K562 (cell line): ENCODE measurements around the gene PM20D1. TPM values are rescaled to one million over a fixed set of nuclear protein-coding genes. Genes with fewer than 3 reads are reported as not detected.

Experiments used
- CREM ChIP-seq: IDR thresholded peaks from 2 replicates; pipeline ENCODE4 v1.6.1; 2014; ENCODE audit warnings: antibody characterized with exemption, low read depth
- CXXC5 ChIP-seq: fragments of 250-450 bp; sonication (Bioruptor Pico); IDR thresholded peaks from 2 replicates; pipeline ENCODE4 v1.8.0; 2022; ENCODE audit warnings: inconsistent platforms, mild to moderate bottlenecking, moderate library complexity
- FOXP1 ChIP-seq: sonication (generic); formaldehyde crosslinking; IDR thresholded peaks from 2 replicates; pipeline ENCODE4 v1.8.0; 2022; ENCODE audit warnings: mild to moderate bottlenecking, missing genetic modification reagents
- MBD2 ChIP-seq: sonication (generic); IDR thresholded peaks from 2 replicates; pipeline ENCODE4 v1.6.1; 2016; ENCODE audit warnings: low read depth, borderline replicate concordance
- MTA3 ChIP-seq: fragments of 450-650 bp; formaldehyde crosslinking; IDR thresholded peaks from 2 replicates; pipeline ENCODE4 v1.6.1; 2017; ENCODE audit warnings: mild to moderate bottlenecking, borderline replicate concordance
- NFATC3 ChIP-seq: fragments of 450-650 bp; IDR thresholded peaks from 2 replicates; pipeline ENCODE4 v1.6.1; 2017; ENCODE audit warnings: mild to moderate bottlenecking
- NFE2 ChIP-seq: IDR thresholded peaks from 2 replicates; pipeline ENCODE4 v1.6.1; 2014; ENCODE audit warnings: antibody characterized with exemption, low read depth
- SIN3A ChIP-seq, 2 experiments: fragments of 150-350 bp in 1 of 2; IDR thresholded peaks; 2 replicates each; pipeline ENCODE4 v1.6.1; 2011 to 2016; ENCODE audit warnings: borderline replicate concordance in 2 of 2, low read depth in 2 of 2, low read length in 2 of 2, mild to moderate bottlenecking in 2 of 2, moderate library complexity in 2 of 2; ENCODE audit not compliant: control insufficient read depth in 1 of 2
- SP2 ChIP-seq: IDR thresholded peaks from 2 replicates; pipeline ENCODE4 v1.6.1; 2011; ENCODE audit warnings: mild to moderate bottlenecking, low read depth, low read length, moderate library complexity; ENCODE audit not compliant: poor library complexity, severe bottlenecking; ENCODE audit errors: extremely low read depth
- TAF7 ChIP-seq: fragments of 450-650 bp; IDR thresholded peaks from 2 replicates; pipeline ENCODE4 v1.6.1; 2016; ENCODE audit warnings: missing genetic modification characterization, missing compliant biosample characterization
- TBP ChIP-seq: optimal IDR thresholded peaks from 2 replicates; pipeline ENCODE3; 2011; ENCODE audit warnings: low read depth, low read length, improper control_type of control experiment
- XRCC5 ChIP-seq: fragments of 200-400 bp; formaldehyde crosslinking; IDR thresholded peaks from 2 replicates; pipeline ENCODE4 v1.6.1; 2017; ENCODE audit warnings: low read depth, mild to moderate bottlenecking, low read length
- ZBTB17 ChIP-seq: fragments of 450-650 bp; formaldehyde crosslinking; IDR thresholded peaks from 2 replicates; pipeline ENCODE4 v1.4.0; 2020; ENCODE audit warnings: mild to moderate bottlenecking
- ZNF224 ChIP-seq: sonication (generic); formaldehyde crosslinking; IDR thresholded peaks from 2 replicates; pipeline ENCODE4 v1.8.0; 2022; ENCODE audit warnings: mild to moderate bottlenecking, missing genetic modification reagents
- polyA plus RNA-seq, 8 experiments: library from polyadenylated mRNA; depleted of rRNA in 4 of 8; stranded (reverse) in 5 of 8; unstranded in 3 of 8; fragments of >200 nt; fragmentation: Nextera tagmentation in 2 of 8; fragmentation: Illumina TruSeq in 1 of 8; extraction: Ambion mirVana in 2 of 8; extraction: Trizol in 1 of 8; gene quantifications; 2 replicates each; pipeline versions ENCODE4 v1.2.1 to v1.2.3, GENCODE V29; 2011 to 2014; ENCODE audit warnings: inconsistent platforms in 1 of 8, missing spikeins in 1 of 8
- total RNA-seq, 7 experiments: library from RNA; depleted of rRNA in 6 of 7; stranded (reverse); fragments of >200 nt in 6 of 7; fragmentation: Illumina TruSeq in 2 of 7; extraction: Trizol in 2 of 7; gene quantifications; 2 replicates each; pipeline versions ENCODE4 v1.2.1 to v1.2.3, GENCODE V29; 2011 to 2021; ENCODE audit warnings: low replicate concordance in 1 of 7
- TF ChIP-seq, protein P1 (sequence below), 3 experiments: fragments of 200-800 bp in 1 of 3; fragments of 250-450 bp in 1 of 3; fragments of 450-650 bp in 1 of 3; sonication (Bioruptor Pico) in 1 of 3; sonication (Bioruptor generic) in 1 of 3; formaldehyde crosslinking in 1 of 3; IDR thresholded peaks; 2 replicates each; pipeline versions ENCODE4 v1.6.1 to v1.8.0; 2016 to 2022; ENCODE audit warnings: mild to moderate bottlenecking in 2 of 3, missing genetic modification characterization in 2 of 3, missing compliant biosample characterization in 1 of 3, moderate library complexity in 1 of 3
- TF ChIP-seq, protein P2 (sequence below): fragments of 250-450 bp; sonication (Bioruptor Pico); IDR thresholded peaks from 2 replicates; pipeline ENCODE4 v1.8.0; 2021; ENCODE audit warnings: borderline replicate concordance, mild to moderate bottlenecking, moderate library complexity; ENCODE audit not compliant: poor library complexity, severe bottlenecking
- TF ChIP-seq, protein P3 (sequence below): sonication (generic); formaldehyde crosslinking; IDR thresholded peaks from 2 replicates; pipeline ENCODE4 v1.8.1; 2023; ENCODE audit warnings: mild to moderate bottlenecking, missing genetic modification reagents
- TF ChIP-seq, protein P4 (sequence below): conservative IDR thresholded peaks from 2 replicates; pipeline ENCODE4 v1.6.1; 2011; ENCODE audit warnings: low read depth, mild to moderate bottlenecking, low read length; ENCODE audit not compliant: control insufficient read depth

PM20D1 gene
- total and polyA plus RNA-seq, 9 of the 15 experiments (the other 6 are each of a cell fraction or from before 2014, with no cell fraction given), result not detected

- TF ChIP-seq, protein P1, sequence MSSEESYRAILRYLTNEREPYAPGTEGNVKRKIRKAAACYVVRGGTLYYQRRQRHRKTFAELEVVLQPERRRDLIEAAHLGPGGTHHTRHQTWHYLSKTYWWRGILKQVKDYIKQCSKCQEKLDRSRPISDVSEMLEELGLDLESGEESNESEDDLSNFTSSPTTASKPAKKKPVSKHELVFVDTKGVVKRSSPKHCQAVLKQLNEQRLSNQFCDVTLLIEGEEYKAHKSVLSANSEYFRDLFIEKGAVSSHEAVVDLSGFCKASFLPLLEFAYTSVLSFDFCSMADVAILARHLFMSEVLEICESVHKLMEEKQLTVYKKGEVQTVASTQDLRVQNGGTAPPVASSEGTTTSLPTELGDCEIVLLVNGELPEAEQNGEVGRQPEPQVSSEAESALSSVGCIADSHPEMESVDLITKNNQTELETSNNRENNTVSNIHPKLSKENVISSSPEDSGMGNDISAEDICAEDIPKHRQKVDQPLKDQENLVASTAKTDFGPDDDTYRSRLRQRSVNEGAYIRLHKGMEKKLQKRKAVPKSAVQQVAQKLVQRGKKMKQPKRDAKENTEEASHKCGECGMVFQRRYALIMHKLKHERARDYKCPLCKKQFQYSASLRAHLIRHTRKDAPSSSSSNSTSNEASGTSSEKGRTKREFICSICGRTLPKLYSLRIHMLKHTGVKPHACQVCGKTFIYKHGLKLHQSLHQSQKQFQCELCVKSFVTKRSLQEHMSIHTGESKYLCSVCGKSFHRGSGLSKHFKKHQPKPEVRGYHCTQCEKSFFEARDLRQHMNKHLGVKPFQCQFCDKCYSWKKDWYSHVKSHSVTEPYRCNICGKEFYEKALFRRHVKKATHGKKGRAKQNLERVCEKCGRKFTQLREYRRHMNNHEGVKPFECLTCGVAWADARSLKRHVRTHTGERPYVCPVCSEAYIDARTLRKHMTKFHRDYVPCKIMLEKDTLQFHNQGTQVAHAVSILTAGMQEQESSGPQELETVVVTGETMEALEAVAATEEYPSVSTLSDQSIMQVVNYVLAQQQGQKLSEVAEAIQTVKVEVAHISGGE (CRISPR knock-in tag; IDR thresholded peaks at IDR 0.05), result 0 out of 6 replicates have a peak, but pooled peaks of 1 of the 3 experiments have one; percentile 52
- peak; percentile 47 for TF ChIP-seq TBP
- no peak for TF ChIP-seq NFE2
- TF ChIP-seq CXXC5 (CRISPR knock-in tag), result peak; percentile 83
- peak; percentile 58; the same call in 1 of the 2 replicates for TF ChIP-seq ZBTB17 (CRISPR knock-in tag)
- TF ChIP-seq TAF7, result no peak
- TF ChIP-seq SP2, result peak; percentile 75
- peak; percentile 42; the same call in 1 of the 2 replicates for TF ChIP-seq CREM
- TF ChIP-seq FOXP1, result 0 out of 2 replicates have a peak, but pooled peaks have one; percentile 50
- TF ChIP-seq, protein P2, sequence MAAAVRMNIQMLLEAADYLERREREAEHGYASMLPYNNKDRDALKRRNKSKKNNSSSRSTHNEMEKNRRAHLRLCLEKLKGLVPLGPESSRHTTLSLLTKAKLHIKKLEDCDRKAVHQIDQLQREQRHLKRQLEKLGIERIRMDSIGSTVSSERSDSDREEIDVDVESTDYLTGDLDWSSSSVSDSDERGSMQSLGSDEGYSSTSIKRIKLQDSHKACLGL, result no peak
- no peak for TF ChIP-seq ZNF224
- peak; percentile 78; the same call in 1 of the 2 replicates for TF ChIP-seq MBD2
- TF ChIP-seq, protein P3, sequence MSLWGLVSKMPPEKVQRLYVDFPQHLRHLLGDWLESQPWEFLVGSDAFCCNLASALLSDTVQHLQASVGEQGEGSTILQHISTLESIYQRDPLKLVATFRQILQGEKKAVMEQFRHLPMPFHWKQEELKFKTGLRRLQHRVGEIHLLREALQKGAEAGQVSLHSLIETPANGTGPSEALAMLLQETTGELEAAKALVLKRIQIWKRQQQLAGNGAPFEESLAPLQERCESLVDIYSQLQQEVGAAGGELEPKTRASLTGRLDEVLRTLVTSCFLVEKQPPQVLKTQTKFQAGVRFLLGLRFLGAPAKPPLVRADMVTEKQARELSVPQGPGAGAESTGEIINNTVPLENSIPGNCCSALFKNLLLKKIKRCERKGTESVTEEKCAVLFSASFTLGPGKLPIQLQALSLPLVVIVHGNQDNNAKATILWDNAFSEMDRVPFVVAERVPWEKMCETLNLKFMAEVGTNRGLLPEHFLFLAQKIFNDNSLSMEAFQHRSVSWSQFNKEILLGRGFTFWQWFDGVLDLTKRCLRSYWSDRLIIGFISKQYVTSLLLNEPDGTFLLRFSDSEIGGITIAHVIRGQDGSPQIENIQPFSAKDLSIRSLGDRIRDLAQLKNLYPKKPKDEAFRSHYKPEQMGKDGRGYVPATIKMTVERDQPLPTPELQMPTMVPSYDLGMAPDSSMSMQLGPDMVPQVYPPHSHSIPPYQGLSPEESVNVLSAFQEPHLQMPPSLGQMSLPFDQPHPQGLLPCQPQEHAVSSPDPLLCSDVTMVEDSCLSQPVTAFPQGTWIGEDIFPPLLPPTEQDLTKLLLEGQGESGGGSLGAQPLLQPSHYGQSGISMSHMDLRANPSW (CRISPR knock-in tag), result peak; percentile 61; the same call in 1 of the 2 replicates
- TF ChIP-seq, protein P4, sequence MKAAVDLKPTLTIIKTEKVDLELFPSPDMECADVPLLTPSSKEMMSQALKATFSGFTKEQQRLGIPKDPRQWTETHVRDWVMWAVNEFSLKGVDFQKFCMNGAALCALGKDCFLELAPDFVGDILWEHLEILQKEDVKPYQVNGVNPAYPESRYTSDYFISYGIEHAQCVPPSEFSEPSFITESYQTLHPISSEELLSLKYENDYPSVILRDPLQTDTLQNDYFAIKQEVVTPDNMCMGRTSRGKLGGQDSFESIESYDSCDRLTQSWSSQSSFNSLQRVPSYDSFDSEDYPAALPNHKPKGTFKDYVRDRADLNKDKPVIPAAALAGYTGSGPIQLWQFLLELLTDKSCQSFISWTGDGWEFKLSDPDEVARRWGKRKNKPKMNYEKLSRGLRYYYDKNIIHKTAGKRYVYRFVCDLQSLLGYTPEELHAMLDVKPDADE, result peak; percentile 65; the same call in 1 of the 2 replicates
- no peak for TF ChIP-seq NFATC3
- TF ChIP-seq MTA3, result peak; percentile 56
- no peak for TF ChIP-seq XRCC5
- peak in 1 of 2 experiments; percentile 45; a peak in 1 of 4 replicates for TF ChIP-seq SIN3A (IDR thresholded peaks at IDR 0.05; ENCODE audit: borderline replicate concordance in 2 of 2, control insufficient read depth in 1 of 2, low read depth in 2 of 2, low read length in 2 of 2)
Observed at GRCh38 chr1:205812878-205813754, 36.8 kb downstream of the PM20D1 start, which contains the start of gene SLC41A1 (continued).
